HAP-1 (cell line): ENCODE results near the gene RALGPS1.
A peak's percentile ranks its signal among the peaks of the same experiment; 100 is the strongest.

ENCODE experiments used
- DNase-seq, 2 experiments: peaks; one replicate each; pipeline ENCODE4 v3.0.0-alpha.2; 2016 to 2020; ENCODE audit warnings: low spot score in 2 of 2
- H3K27me3 ChIP-seq: fragments of 250-450 bp; sonication (Bioruptor Pico); 2 replicates; pipeline ENCODE4 v1.5.1; 2020; ENCODE audit warnings: low read depth, mild to moderate bottlenecking, moderate library complexity
- H3K36me3 ChIP-seq: fragments of 250-450 bp; sonication (Bioruptor Pico); replicated peaks from 2 replicates; pipeline ENCODE4 v1.5.1; 2020; ENCODE audit warnings: mild to moderate bottlenecking
- H3K4me1 ChIP-seq: fragments of 250-450 bp; sonication (Bioruptor Pico); 2 replicates; pipeline ENCODE4 v1.5.1; 2020; ENCODE audit warnings: mild to moderate bottlenecking
- H3K4me3 ChIP-seq: fragments of 250-450 bp; sonication (Bioruptor Pico); 2 replicates; pipeline ENCODE4 v1.5.1; 2020; ENCODE audit warnings: mild to moderate bottlenecking, moderate library complexity
- H3K9me3 ChIP-seq: fragments of 250-450 bp; sonication (Bioruptor Pico); 2 replicates; pipeline ENCODE4 v1.5.1; 2020; ENCODE audit warnings: mild to moderate bottlenecking, moderate library complexity
- in situ Hi-C: fragments of 300-500 bp; cut with MboI; formaldehyde crosslinking; loops from 3 replicates; pipeline ENCODE4 v1.14.3; 2020; ENCODE audit warnings: low sequenced_read_pairs, inconsistent platforms, mixed read lengths

The RALGPS1 gene

GRCh38 chr9:127208416-127208815, 293.8 kb downstream of the RALGPS1 start:
- Histone ChIP-seq H3K27me3 (no peaks in the 10 kb centered on the region), H3K36me3 (no peaks in the 10 kb centered on the region), H3K4me1 (no peaks in the 10 kb centered on the region), H3K9me3 (no peaks in the 10 kb centered on the region), H3K4me3 (no peak overlapping the region)
- DNase-seq, result no peak
- in situ Hi-C loops, result loop anchor here (5.0 kb wide), 1 partner anchor 714 kb away; no protein-coding TSS in a partner anchor

GRCh38 chr9:127209220-127209619, 294.6 kb downstream of the RALGPS1 start:
- no peaks in the 10 kb centered on the region for H3K27me3 ChIP-seq
- H3K4me3 ChIP-seq, result no peak overlapping the region
- H3K9me3 ChIP-seq, result no peaks in the 10 kb centered on the region
- no peaks in the 10 kb centered on the region for H3K4me1 ChIP-seq
- no peak for DNase-seq
- H3K36me3 ChIP-seq, result no peaks in the 10 kb centered on the region
- in situ Hi-C loops, result loop anchor here (5.0 kb wide), 1 partner anchor 713 kb away; no protein-coding TSS in a partner anchor

DNA sequence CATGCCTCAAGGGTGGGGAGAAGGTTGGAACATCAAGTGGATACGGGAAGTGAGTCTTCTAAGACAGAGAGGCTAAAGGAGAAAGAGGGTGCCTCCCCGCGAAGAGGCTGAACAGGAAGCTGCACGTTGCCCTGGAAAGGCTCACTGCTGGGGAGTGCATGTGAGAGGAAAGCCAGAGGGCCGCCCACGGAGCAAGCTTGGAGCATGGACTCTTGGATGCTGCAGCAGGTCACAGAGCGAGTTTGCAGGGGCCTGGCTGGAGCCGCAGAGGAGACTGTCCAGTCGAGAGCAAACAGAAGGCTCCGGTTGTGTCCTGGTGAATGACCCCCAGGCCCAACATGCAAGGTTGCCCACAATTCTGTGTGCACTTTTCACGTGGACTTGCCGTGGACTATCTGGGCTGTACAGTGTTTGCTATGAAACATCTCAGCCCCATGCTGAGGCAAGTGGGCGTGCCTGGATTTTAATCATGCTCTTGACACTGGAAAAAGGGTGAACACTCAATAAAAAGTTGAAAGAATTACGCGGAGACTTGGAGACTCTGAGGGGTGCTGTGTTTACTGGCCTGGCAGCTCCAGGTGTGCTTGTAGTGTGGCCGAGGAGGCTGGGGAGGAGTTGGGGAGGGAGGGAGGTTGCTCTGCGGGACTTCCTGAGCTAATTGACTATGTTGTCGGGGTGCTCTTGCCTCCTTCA, 295.5 kb downstream of the RALGPS1 start:
- no peaks in the 10 kb centered on the region for H3K4me1 ChIP-seq
- H3K27me3 ChIP-seq, result no peaks in the 10 kb centered on the region
- DNase-seq, result no peak
- in situ Hi-C loops, result loop anchor here (5.0 to 10.0 kb wide), 2 partner anchors 185 to 712 kb away; partner anchors contain the start of gene SLC2A8
- H3K9me3 ChIP-seq, result no peaks in the 10 kb centered on the region
- no peaks in the 10 kb centered on the region for H3K36me3 ChIP-seq
- no peak overlapping the region for H3K4me3 ChIP-seq

GRCh38 chr9:127210851-127211730, 296.5 kb downstream of the RALGPS1 start:
- DNase-seq, result no peak
- no peaks in the 10 kb centered on the region for H3K9me3 ChIP-seq

DNA sequence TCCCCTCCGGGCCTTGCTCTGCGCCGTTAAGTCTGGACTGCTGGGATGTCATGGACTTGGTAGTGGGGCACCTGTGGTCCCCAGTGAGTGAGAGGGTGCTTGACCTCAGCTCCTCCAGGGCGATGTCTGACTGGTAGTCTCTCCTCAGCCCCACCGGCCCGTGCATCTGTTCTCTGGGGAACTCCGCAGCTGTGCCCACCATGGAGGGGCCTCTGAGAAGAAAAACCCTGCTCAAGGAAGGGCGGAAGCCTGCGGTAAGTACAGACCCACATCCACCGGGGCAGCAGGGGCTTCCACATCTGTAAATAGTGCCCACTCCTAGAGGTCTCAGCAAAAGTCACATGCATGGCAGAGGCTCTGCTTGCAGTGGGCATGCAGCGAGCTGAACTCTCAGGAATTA, 297.4 kb downstream of the RALGPS1 start:
- in situ Hi-C loops, result loop anchor here (10.0 kb wide), 1 partner anchor 183 kb away; the partner anchor contains the start of gene SLC2A8
- no peaks in the 10 kb centered on the region for H3K9me3 ChIP-seq

More at GRCh38 chr9:127210851-127211730, 296.5 kb downstream of the RALGPS1 start:
- H3K36me3 ChIP-seq, result no peaks in the 10 kb centered on the region
- H3K4me1 ChIP-seq, result no peaks in the 10 kb centered on the region
- no peaks in the 10 kb centered on the region for H3K27me3 ChIP-seq
- H3K4me3 ChIP-seq, result no peak overlapping the region
- in situ Hi-C loops, result loop anchor here (10.0 kb wide), 1 partner anchor 184 kb away; the partner anchor contains the start of gene SLC2A8

GRCh38 chr9:127212453-127212852, 297.9 kb downstream of the RALGPS1 start:
- Histone ChIP-seq H3K4me1 (no peaks in the 10 kb centered on the region), H3K27me3 (no peaks in the 10 kb centered on the region), H3K4me3 (no peak overlapping the region), H3K9me3 (no peaks in the 10 kb centered on the region), H3K36me3 (no peaks in the 10 kb centered on the region)
- DNase-seq, result no peak
- in situ Hi-C loops, result loop anchor here (10.0 kb wide), 1 partner anchor 182 kb away; the partner anchor contains the start of gene SLC2A8

More for the DNA sequence above, 297.4 kb downstream of the RALGPS1 start:
- Histone ChIP-seq H3K36me3 (no peaks in the 10 kb centered on the region), H3K4me1 (no peaks in the 10 kb centered on the region), H3K4me3 (no peak overlapping the region), H3K27me3 (no peaks in the 10 kb centered on the region)
- no peak for DNase-seq

- H3K36me3 ChIP-seq, result no peaks in the 10 kb centered on the region
- H3K4me3 ChIP-seq, result no peak overlapping the region
- in situ Hi-C loops, result loop anchor here (10.0 kb wide), 1 partner anchor 181 kb away; the partner anchor contains the start of gene SLC2A8
- no peaks in the 10 kb centered on the region for H3K4me1 ChIP-seq
- no peak for DNase-seq
- no peaks in the 10 kb centered on the region for H3K9me3 ChIP-seq
- H3K27me3 ChIP-seq, result no peaks in the 10 kb centered on the region
These were observed 299.3 kb downstream of the RALGPS1 start for GRCh38 chr9:127213859-127214258.

DNA sequence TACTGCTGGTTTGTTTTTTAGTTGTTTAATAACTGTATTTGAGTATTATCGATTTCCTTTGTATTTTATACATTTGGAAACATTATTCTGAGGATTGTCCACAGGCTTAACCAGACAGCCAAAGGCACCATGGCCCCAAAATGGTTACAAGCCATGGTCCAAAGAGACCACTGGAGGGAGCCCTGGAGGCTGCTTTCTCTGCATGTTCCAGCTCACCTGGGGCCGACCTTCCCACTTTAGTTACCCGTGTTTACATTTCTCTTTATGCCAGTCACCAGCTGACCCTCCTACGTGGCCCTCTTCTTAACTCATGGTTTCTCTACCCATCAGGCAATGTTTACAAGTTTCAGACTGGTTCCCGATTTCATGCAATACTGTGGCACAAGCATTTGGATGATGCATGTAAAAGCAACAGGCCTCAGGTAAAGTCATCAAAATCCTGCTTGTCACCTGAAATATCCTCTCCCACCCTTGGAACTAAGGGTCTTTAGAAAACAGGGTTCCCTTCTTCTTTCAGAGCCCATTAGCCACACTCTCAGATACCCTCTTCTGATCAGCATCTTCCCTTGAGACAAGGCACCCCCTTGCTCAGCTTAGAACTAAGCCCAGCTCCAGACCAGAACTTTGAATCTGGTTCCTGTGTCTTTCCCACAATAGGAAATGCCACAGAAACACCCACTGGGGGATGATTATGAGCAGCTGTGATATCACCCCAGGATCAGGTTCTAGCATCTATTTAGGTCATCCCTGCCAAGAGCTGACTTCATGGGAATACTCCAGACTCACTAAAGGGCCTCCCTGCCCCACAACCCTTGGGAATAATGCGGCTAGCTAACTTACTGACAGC, 300.1 kb downstream of the RALGPS1 start:
- Histone ChIP-seq H3K4me1 (no peaks in the 10 kb centered on the region), H3K9me3 (no peaks in the 10 kb centered on the region), H3K36me3 (no peaks in the 10 kb centered on the region), H3K27me3 (no peaks in the 10 kb centered on the region), H3K4me3 (no peak overlapping the region)
- DNase-seq, result peak; percentile 54 to 80
- in situ Hi-C loops, result loop anchor here (10.0 kb wide), 1 partner anchor 180 kb away; the partner anchor contains the start of gene SLC2A8

DNA sequence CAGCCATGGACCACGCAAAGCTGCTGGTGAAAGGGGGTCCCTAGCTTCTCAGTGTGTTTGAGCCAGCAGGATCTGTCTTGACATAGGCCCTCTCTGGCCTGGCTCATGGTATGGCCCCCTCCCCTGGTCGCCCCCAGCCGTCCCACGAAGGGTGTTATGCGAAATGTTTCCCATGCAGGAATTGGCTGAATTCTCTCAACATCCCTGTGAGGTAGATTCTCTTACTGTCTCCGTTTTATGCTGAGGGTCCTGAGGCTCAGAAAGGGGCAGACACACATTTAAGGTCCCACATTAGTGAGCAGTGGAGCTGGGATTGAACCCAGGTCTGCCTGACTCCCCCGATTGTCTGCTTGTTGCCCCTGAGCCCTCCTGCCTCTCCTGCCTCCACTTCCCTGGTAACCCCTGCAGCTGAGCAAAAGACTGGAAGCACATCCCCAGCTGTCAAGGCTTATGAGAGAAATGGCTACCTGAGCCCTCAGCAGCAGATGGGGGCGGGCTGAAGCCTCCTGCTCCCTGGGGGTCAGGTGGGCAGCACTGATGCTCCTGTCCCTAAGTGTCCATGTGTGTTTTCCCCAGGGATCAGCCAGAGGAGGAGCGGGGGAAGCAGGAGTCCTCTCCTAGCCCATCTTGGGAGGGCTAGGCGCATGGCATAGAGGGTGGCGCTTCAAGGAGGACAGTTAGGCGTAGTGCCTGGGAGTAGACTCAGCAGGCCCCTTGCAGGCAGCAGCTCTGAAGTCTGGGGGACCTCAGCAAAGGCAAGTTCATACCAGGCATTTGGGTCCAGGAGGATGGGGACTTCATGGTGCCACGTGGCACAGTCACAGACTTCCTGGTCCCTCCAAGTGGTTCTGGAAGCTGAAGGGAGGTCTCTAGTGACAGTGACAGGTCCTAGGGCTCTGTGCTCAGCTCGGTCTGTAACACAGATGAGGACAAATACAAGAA, 301.0 kb downstream of the RALGPS1 start:
- no peak overlapping the region for H3K4me3 ChIP-seq
- H3K27me3 ChIP-seq, result no peaks in the 10 kb centered on the region
- no peaks in the 10 kb centered on the region for H3K36me3 ChIP-seq
- no peaks in the 10 kb centered on the region for H3K4me1 ChIP-seq
- DNase-seq, result no peak
- in situ Hi-C loops, result loop anchor here (10.0 kb wide), 1 partner anchor 179 kb away; the partner anchor contains the start of gene SLC2A8
- no peaks in the 10 kb centered on the region for H3K9me3 ChIP-seq

DNA sequence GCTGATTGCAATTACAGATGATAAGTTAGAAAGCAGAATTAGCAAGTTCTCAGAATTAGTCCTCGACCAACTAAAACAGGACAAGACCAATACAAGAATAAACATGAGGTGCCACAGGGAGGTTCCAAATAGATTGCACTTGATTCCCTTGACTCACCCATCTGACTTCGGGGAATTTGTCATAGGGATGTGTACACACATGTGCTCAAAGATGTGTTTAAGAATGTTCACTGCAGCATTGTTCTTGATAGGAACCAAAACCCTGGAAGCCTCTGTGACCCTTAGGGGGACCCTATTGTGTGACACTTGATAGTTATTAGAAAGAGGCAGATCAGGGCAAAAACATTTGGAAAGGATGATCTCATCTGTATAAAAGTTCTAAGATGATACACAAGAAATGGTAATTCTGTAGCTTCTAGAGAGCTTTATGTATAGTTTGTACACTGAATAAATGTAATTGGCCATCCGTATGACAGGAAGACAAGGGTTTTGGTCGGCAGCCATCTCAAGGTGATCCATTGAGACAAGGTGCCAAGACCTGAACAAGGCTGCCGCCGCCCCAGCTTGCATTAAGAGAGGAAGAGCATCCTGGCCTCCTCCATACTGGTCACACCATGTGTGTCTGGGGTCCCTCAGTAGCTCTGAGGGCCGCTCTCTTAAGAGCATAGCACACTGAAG, 301.8 kb downstream of the RALGPS1 start:
- in situ Hi-C loops, result loop anchor here (10.0 kb wide), 1 partner anchor 178 kb away; the partner anchor contains the start of gene SLC2A8
- Histone ChIP-seq H3K36me3 (no peaks in the 10 kb centered on the region), H3K4me1 (no peaks in the 10 kb centered on the region), H3K27me3 (no peaks in the 10 kb centered on the region), H3K9me3 (no peaks in the 10 kb centered on the region), H3K4me3 (no peak overlapping the region)
- no peak for DNase-seq

- in situ Hi-C loops, result loop anchor here (10.0 kb wide), 1 partner anchor 178 kb away; the partner anchor contains the start of gene SLC2A8
- Histone ChIP-seq H3K9me3 (no peaks in the 10 kb centered on the region), H3K36me3 (no peaks in the 10 kb centered on the region), H3K4me3 (no peak overlapping the region), H3K27me3 (no peaks in the 10 kb centered on the region), H3K4me1 (no peaks in the 10 kb centered on the region)
- no peak for DNase-seq
These were observed 302.3 kb downstream of the RALGPS1 start for GRCh38 chr9:127216888-127217217.

DNA sequence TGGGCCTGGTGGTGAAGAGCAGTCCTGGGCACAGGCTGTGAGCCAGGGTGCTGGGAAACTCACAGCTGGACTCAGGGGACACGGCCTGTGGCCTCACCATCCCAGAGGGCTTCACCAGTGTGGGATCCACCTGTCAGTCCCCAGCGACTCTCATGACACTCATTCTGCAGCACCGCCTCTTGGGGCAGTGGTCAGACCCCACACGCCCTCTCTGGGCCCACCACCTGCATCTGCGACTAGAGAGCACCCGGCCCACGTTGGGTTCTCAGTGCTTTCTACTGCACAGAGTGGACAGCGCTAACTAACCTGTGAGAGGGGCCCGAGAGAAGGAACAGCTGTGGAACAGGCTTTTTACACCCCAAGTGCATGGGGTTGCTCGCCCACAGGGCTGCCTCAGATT, 304.2 kb downstream of the RALGPS1 start:
- Histone ChIP-seq H3K4me1 (no peaks in the 10 kb centered on the region; the same call in 1 of the 2 replicates), H3K4me3 (no peak overlapping the region), H3K36me3 (no peaks in the 10 kb centered on the region), H3K9me3 (no peaks in the 10 kb centered on the region), H3K27me3 (peaks cover 14% of the 10 kb centered on the region)
- no peak for DNase-seq
- in situ Hi-C loops, result loop anchor here (10.0 kb wide), 1 partner anchor 176 kb away; the partner anchor contains the start of gene SLC2A8
